GM18951 (cell line): ENCODE data around the gene GRK5.

Experiments
- POLR2A ChIP-seq: IDR thresholded peaks from 4 replicates; pipeline ENCODE4 v1.6.1; 2011; ENCODE audit warnings: mild to moderate bottlenecking; ENCODE audit not compliant: insufficient read length, insufficient read depth; ENCODE audit errors: extremely low read depth
- in situ Hi-C: fragments of 300-500 bp; cut with MboI; formaldehyde crosslinking; loops from one replicate; pipeline ENCODE4 v1.12.0; 2022; ENCODE audit warnings: low sequenced_read_pairs, mixed read lengths, inconsistent platforms; ENCODE audit not compliant: unreplicated experiment

Gene GRK5

DNA sequence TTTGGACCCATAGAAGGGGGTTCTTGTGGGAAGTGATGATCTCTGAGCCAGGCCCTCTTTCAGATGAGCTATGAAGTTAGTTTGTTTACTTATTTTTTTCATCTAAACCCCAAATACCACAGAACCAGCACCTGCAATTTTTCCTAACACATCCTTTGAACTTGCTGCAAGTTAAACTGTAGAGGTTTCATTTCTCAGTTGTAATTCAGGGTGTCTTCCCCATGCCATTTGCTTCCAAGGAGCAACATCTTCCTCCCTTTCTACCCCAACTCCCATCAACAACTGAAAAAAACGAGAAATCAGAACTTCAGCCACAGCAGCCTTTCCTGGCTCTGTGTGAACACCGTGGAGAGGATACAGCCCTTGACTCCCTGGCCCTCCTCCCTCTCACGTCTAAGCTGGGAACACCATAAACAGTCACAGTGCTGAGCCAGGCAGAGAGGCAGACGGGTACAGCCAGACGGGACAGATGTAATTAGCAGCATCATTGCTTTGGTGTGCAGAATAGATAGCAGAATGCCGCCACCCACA is 271.5 kb downstream of the GRK5 start:
- in situ Hi-C loops = no loop called here
- no peak for TF ChIP-seq POLR2A

DNA sequence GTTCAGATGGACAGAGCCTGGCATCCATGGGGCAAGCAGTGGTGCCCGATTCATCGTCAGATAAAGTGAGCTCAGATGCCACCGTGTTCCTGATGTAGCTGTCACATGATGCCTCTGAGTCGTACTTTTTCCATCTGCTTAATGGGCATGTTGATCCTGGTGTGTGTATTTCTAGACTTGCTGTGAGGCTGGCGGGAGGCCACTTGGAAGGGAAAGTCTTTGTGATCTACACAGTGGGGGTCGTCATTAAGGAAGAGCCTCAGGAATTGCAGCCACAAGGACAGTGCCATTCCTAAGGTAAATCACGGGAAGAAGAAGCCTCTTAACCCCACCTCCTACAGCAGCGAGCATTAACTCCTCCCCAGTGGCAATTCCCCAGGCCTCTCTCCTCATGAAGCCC is 272.2 kb downstream of the GRK5 start:
- TF ChIP-seq POLR2A = no peak
- in situ Hi-C loops = no loop called here

- in situ Hi-C loops = no loop called here
- TF ChIP-seq POLR2A = no peak
These were observed 273.3 kb downstream of the GRK5 start for GRCh38 chr10:119480667-119481066.

- in situ Hi-C loops = no loop called here
- no peak for TF ChIP-seq POLR2A
These were observed 274.5 kb downstream of the GRK5 start for GRCh38 chr10:119481781-119482426.

- in situ Hi-C loops = no loop called here
- no peak for TF ChIP-seq POLR2A
These were observed 275.6 kb downstream of the GRK5 start for GRCh38 chr10:119483001-119483400.

GRCh38 chr10:119483839-119484238 is 276.5 kb downstream of the GRK5 start:
- in situ Hi-C loops = no loop called here
- TF ChIP-seq POLR2A = no peak

DNA sequence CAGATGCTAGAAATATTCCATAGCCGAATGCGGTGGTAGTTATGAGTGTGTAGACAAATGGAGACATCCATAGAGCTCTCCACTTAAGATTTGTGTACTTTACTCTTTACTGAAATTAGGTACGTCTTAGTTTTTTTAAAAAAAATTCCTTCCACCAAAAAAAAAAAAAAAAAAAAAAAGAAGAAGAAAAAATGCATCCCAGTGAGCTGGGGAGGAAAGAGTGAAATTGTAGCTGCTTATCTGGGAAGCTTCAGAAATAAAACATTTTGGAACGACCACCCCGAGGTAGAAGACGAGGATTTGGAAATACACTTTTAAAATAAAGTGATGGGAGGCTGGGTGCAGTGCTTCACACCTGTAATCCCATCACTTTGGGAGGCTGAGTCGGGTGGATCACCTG is 281.3 kb downstream of the GRK5 start:
- TF ChIP-seq POLR2A = no peak
- in situ Hi-C loops = no loop called here

DNA sequence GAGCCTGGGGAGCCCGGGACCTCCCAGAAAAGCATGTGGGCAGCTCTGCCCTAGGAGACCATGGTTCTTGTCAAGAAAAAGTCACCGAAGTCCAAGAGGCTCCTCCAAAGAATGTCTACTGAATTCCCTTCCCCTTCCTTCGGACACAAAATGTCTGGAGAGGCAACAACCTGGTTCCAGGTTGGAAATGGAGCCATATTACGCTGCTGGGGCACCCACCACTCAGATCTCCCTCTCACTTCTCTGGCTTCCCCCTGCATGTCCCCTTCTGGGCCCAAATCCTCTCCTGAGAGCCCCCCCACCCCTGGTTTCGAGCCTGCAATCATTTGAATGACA is 282.6 kb downstream of the GRK5 start:
- in situ Hi-C loops = no loop called here
- no peak for TF ChIP-seq POLR2A

GRCh38 chr10:119491966-119492757 is 284.8 kb downstream of the GRK5 start:
- no peak for TF ChIP-seq POLR2A
- in situ Hi-C loops = no loop called here

DNA sequence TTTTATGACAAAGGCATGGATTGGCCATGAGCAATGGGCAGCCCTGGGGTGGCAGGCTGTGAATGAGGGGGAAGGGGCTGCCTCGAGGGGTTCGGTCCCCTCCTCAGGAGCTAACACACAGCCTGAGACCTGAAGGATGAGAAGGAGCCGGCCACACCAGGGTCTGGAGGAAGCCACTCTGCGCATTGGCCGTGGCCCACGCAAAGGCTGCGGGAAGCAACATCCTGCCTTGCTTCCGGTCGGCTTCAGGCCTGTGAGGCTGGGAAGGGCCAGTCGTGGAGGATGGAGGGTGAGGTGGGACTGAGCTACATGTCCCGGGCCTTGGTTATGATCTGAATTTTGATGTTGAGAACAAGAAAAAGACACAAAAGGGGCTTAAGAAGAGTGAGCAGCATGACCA is 285.8 kb downstream of the GRK5 start:
- no peak for TF ChIP-seq POLR2A
- in situ Hi-C loops = no loop called here

DNA sequence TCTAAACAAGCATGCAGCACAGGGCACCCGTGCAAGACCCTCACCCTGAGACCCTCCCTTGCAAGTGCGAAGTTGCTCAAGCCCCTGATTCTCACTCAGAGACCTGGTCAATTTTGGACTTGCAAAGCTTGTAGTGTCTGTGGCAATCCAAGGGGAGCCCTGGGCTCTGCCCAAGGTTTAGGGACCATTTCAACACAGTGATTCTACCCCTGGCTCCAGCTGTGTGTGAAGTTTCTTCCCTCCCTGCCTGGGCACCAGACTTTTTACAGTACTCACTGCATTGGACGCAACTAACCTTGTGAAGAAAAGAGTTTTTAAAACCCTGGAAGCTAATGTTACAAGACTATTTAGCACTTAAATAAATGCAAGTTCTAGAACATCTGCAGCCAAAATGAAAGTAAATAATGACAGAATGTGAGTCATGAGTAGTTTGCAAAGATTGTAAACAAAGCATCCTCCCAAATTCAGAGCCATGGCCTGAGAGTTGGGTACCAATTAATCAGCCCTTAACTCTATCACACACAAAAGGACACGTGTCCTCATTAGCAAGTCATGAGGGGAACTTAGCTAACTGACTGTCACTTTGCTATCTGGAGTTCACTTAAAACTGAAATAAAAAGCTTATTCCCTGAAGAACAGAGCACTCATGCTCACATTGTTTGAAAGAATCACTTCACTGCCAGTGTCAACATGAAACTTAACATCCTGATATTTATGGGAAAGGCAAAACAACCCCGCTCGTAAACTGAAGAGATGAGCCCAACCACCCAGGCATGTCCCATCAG is 287.1 kb downstream of the GRK5 start:
- in situ Hi-C loops = no loop called here
- TF ChIP-seq POLR2A = no peak

- no peak for TF ChIP-seq POLR2A
- in situ Hi-C loops = no loop called here
These were observed 287.7 kb downstream of the GRK5 start for GRCh38 chr10:119495021-119495505.

DNA sequence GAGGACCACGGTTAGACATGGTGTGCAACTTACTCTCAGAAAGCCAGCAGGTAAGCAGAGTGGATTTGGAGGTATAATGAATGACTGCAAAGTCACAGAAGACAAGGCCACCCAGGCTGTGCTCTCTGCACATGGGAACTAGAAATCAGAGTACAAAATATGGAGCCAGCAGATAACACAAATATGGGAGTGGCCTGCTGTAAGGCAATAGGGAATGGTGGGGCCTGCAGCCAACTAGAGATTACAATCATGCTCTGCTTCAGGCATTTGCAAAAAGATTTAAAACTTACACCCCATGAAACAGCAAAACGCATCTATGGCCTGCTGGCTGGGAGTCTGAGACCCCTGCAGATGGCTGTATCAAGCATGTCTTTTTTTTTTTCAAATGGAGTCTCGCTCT is 288.2 kb downstream of the GRK5 start:
- in situ Hi-C loops = no loop called here
- no peak for TF ChIP-seq POLR2A

DNA sequence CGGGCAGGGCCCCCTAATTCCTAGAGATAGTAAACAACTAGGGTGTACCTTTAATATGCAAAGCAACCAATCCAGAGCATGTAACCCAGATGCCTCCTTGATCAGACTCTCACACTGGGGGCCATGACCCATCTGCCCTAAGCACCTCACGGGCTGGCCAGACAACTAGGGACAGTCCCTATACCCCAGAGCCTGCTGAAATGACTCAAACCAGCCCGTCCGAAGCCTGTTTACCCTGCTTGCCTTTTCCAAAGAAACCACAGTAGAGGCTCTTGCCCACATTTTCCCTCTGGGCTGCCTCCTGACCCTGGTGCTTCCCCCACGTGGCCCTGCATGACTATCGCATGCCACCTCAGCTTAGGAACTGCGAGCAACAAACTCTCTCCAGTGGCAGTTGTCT is 288.9 kb downstream of the GRK5 start:
- no peak for TF ChIP-seq POLR2A
- in situ Hi-C loops = no loop called here

GRCh38 chr10:119497243-119497642 is 289.9 kb downstream of the GRK5 start:
- in situ Hi-C loops = no loop called here
- no peak for TF ChIP-seq POLR2A
